ENCODE results near the gene SCN9A.

The SCN9A gene

GRCh38 chr2:166246901-166247300, 128.8 kb downstream of the SCN9A start:
- CTCF ChIA-PET: no interaction called here
- POLR2A ChIA-PET: no interaction called here
- no peak for DNase-seq (ENCODE audit: extremely low spot score)
- TF ChIP-seq, protein P1, sequence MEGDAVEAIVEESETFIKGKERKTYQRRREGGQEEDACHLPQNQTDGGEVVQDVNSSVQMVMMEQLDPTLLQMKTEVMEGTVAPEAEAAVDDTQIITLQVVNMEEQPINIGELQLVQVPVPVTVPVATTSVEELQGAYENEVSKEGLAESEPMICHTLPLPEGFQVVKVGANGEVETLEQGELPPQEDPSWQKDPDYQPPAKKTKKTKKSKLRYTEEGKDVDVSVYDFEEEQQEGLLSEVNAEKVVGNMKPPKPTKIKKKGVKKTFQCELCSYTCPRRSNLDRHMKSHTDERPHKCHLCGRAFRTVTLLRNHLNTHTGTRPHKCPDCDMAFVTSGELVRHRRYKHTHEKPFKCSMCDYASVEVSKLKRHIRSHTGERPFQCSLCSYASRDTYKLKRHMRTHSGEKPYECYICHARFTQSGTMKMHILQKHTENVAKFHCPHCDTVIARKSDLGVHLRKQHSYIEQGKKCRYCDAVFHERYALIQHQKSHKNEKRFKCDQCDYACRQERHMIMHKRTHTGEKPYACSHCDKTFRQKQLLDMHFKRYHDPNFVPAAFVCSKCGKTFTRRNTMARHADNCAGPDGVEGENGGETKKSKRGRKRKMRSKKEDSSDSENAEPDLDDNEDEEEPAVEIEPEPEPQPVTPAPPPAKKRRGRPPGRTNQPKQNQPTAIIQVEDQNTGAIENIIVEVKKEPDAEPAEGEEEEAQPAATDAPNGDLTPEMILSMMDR (IDR thresholded peaks at IDR 0.05; ENCODE audit: control extremely low read depth, extremely low read depth, low read depth, missing control alignments): no peak

DNA sequence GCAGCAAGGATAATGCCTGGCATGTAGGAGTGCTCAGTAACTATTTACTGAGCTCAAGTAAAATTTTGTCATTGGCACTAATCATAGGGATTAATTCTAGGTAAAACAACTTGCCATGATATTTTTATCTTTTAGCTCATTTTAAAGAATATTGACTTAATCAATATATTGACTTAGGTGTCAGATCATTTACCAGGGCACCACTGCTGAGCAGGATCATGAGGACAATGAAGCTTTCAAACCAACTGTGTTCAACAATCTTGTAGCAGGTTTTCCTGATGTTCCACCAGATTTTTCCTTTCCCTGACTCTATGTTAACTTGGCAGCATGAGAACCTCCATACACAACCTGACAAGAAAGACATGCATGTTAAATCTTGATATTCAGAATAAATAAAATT, 133.4 kb downstream of the SCN9A start:
- no peak for DNase-seq (ENCODE audit: extremely low spot score)
- POLR2A ChIA-PET: no interaction called here
- CTCF ChIA-PET: no interaction called here
- TF ChIP-seq, protein P1 (IDR thresholded peaks at IDR 0.05; ENCODE audit: control extremely low read depth, extremely low read depth, low read depth, missing control alignments): no peak

DNA sequence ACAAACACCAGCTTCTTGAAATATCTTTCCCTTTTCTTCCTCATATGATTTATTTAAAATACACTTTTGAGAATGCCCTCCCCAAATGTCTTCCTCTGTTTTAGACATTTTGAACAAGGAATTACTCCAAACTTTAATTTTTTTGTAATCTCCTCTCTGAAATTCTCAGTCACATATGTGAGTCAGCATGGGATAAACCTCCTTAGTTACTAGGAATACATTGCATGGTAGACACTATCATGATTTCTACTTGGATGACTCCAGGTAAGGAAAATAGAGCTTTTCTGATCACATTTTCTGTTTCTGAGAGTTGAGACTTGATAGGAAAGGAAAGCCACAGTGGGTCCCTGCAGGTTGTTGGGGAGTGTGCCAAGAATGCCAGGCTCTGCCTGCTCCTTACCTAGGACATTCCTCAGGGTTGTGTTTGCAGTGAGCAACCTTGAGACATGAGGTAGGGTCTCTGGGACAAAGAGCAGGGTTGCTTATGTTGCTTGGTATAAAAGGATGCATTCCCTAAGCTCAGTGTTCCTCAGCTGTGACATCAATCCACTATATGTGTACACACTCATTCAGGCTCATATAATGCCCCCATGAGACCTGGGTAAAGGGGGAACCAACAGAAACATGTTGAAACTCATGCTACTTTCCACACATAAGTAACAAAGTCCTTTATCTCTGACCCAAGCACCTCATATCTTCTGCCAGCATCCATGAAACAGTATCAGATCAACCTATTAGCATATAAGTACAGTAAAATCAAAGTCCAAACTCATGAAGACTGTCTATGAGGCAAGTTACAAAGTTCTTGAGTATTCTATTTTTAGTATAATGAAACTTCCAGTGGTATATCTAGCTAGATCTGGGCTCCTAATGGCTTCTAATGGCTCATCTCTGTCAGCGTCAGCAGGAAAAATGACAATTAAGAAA, 135.1 kb downstream of the SCN9A start:
- DNase-seq (ENCODE audit: extremely low spot score): no peak
- CTCF ChIA-PET: interaction anchor here (0.9 to 1.4 kb wide), 3 partner anchors 7 to 15 kb away, joined by 3 to 4 read pairs (median 4); no protein-coding TSS in a partner anchor
- TF ChIP-seq, protein P1 (IDR thresholded peaks at IDR 0.05; ENCODE audit: control extremely low read depth, extremely low read depth, low read depth, missing control alignments): no peak
- POLR2A ChIA-PET: no interaction called here

DNA sequence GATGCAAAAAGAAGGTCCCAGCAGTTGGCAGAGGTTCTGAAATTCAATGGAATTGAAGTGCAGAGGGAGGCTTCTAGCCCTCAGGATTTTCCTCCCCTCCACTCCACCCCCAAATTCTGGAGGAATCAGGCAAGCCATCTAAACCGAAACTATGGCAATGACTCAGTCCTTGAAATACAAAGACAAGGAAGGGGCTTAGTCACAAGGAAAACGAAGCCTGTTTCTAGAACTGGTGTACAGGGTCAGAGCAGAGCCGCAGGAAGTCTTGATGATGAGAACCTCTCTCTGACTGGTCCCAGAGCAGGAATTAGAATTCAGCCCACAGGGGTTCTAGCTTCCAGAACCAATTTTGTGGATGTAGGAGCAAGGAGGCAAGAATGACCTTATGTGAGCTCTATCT, 136.2 kb downstream of the SCN9A start:
- POLR2A ChIA-PET: no interaction called here
- CTCF ChIA-PET: interaction anchor here (0.9 to 1.4 kb wide), 2 partner anchors 9 to 14 kb away, joined by 4 read pairs; no protein-coding TSS in a partner anchor
- TF ChIP-seq, protein P1 (IDR thresholded peaks at IDR 0.05; ENCODE audit: control extremely low read depth, extremely low read depth, low read depth, missing control alignments): no peak
- DNase-seq (ENCODE audit: extremely low spot score): no peak

- TF ChIP-seq, protein P1 (IDR thresholded peaks at IDR 0.05; ENCODE audit: control extremely low read depth, extremely low read depth, low read depth, missing control alignments): no peak
- DNase-seq (ENCODE audit: extremely low spot score): no peak
- ChIA-PET CTCF (no interaction called here), POLR2A (no interaction called here)
Measured at GRCh38 chr2:166238176-166238575, 137.6 kb downstream of the SCN9A start.

- TF ChIP-seq, protein P1 (IDR thresholded peaks at IDR 0.05; ENCODE audit: control extremely low read depth, extremely low read depth, low read depth, missing control alignments): no peak
- DNase-seq (ENCODE audit: extremely low spot score): no peak
- ChIA-PET POLR2A (no interaction called here), CTCF (interaction anchor here (2.2 kb wide), 1 partner anchor 23 kb away, joined by 7 read pairs; no protein-coding TSS in a partner anchor)
Measured at GRCh38 chr2:166234112-166234846, 141.5 kb downstream of the SCN9A start.
